ENCODE data around the gene FKBP5.
"Not testable (repeated sequence)": the region's sequence is repeated elsewhere in the genome, so short reads cannot be mapped to it uniquely, and the experiment has no call there.

- not testable (repeated sequence) for TF ChIP-seq CTCF (conservative IDR thresholded peaks at IDR 0.05 in 1 of 2, IDR thresholded peaks at IDR 0.05 in 1 of 2; ENCODE audit: low read depth in 1 of 2, low read length in 2 of 2); EZH2 (IDR thresholded peaks at IDR 0.05; ENCODE audit: low read length, missing control alignments)
Measured at GRCh38 chr6:35570885-35571330, 117.8 kb downstream of the FKBP5 start.

Data from fibroblast of lung (primary cell).